GM10266 (cell line): ENCODE measurements around the gene INSYN2A.

Experiments used
- DNase-seq: peaks from one replicate; pipeline ENCODE4 v3.0.0; 2012; ENCODE audit errors: extremely low spot score
- CTCF ChIP-seq: IDR thresholded peaks from 2 replicates; pipeline ENCODE4 v1.5.1; 2012; ENCODE audit warnings: mild to moderate bottlenecking, low read depth; ENCODE audit not compliant: control insufficient read depth, insufficient read depth; ENCODE audit errors: missing control alignments

Gene INSYN2A

GRCh38 chr10:127189226-127189625 is 7.2 kb downstream of the INSYN2A start:
- DNase-seq, result no peak
- TF ChIP-seq CTCF, result no peak

- no peak for TF ChIP-seq CTCF
- DNase-seq, result no peak
Measured at GRCh38 chr10:127186813-127187212, 9.6 kb downstream of the INSYN2A start.

DNA sequence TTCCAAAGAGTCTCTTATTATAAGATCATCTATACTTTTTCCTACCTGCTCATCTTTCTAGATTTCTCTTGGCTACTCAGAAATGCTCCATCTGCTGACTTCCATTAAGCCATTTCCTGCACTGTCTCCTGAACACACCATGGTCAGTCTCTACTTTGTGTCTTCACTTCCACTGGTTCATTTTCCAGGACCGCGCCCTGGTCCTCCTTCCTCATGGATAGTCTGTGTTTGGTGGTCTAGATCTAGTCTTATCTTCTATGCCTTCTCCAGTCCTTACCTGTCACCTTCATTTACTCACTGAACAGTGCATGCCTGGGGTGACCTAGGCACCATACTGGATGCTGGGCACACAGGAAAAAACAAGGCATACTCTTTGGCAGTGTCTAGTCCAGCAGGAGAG is 11.8 kb downstream of the INSYN2A start:
- TF ChIP-seq CTCF, result no peak
- DNase-seq, result no peak

GRCh38 chr10:127182161-127182560 is 14.2 kb downstream of the INSYN2A start:
- no peak for TF ChIP-seq CTCF
- DNase-seq, result no peak

- TF ChIP-seq CTCF, result no peak
- DNase-seq, result no peak
Measured at GRCh38 chr10:127179612-127180250, 16.7 kb downstream of the INSYN2A start.

GRCh38 chr10:127176649-127177048 is 19.7 kb downstream of the INSYN2A start:
- TF ChIP-seq CTCF, result no peak
- DNase-seq, result no peak

DNA sequence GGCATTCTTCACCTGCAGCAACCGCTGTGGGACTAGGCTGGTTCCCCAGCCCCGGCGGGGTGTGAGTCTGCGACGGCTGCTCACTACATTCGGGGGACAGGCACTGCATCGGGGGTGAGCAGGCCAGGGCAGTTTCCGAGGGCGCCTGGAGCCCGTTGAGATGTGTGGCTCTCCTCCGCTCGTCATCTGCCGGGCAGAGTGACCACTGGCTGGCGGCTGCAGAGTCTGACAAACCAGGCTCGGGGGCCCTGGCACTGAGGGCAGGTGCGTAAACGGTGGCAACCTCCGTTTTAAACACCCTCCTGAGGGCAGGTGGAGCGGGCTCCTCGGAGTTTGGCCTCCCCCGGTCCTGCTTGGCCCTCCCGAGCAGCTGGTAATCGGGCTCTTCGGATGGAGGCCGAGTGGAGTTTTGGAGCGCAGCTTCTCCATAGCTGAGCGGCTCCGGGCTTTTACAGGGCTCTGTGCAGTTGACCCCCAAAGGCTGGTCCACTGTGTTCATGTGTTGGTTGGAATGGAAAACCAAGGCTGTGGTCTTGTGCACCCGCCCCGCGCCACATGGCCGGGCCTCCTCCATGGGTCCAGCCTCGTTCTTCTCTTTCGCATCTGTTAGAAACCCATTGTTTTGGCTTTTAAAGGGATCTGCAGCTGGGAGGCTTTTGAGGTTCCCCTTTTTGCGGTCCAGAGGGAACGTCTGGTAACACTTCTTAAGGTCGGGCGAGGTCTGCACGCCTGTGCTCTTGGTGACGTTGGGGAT is 20.9 kb downstream of the INSYN2A start:
- no peak for DNase-seq

More for the DNA sequence above, 20.9 kb downstream of the INSYN2A start:
- TF ChIP-seq CTCF, result no peak
